GM23338 (cell line): ENCODE results near the gene TMPRSS2.

Source experiments
- EZH2 ChIP-seq: fragments of 200-600 bp; sonication (generic); IDR thresholded peaks from one replicate; pipeline ENCODE4 v1.8.0; 2017; ENCODE audit warnings: antibody characterized with exemption, mild to moderate bottlenecking, low read depth; ENCODE audit not compliant: unreplicated experiment
- EZH2phosphoT487 ChIP-seq: fragments of 200-600 bp; sonication (generic); IDR thresholded peaks from one replicate; pipeline ENCODE4 v1.8.1; 2018; ENCODE audit warnings: antibody characterized with exemption; ENCODE audit not compliant: unreplicated experiment
- REST ChIP-seq: IDR thresholded peaks from one replicate; pipeline ENCODE4 v1.6.1; 2018; ENCODE audit warnings: antibody characterized with exemption; ENCODE audit not compliant: unreplicated experiment

GRCh38 chr21:41437729-41438128 lies 70.2 kb downstream of the TMPRSS2 start:
- TF ChIP-seq REST = no peak
- no peak for TF ChIP-seq EZH2phosphoT487
- TF ChIP-seq EZH2 = no peak
